Osteoblast (primary cell): ENCODE data around the gene SERPINE3. TPM values are rescaled to one million over a fixed set of nuclear protein-coding genes. Genes with fewer than 3 reads are reported as not detected.

Experiments used
- DNase-seq: peaks from one replicate; pipeline ENCODE4 v3.0.0; 2011; ENCODE audit warnings: low spot score, mixed read lengths; ENCODE audit not compliant: insufficient read length; ENCODE audit errors: missing footprints
- H2AFZ ChIP-seq: 2 replicates; pipeline ENCODE4 v1.6.0; 2011; ENCODE audit warnings: mild to moderate bottlenecking, low read length
- H3K27ac ChIP-seq: 2 replicates; pipeline ENCODE4 v1.5.1; 2011; ENCODE audit warnings: mild to moderate bottlenecking, low read depth, low read length, moderate library complexity
- H3K27me3 ChIP-seq: 2 replicates; pipeline ENCODE4 v1.6.0; 2012; ENCODE audit warnings: mild to moderate bottlenecking, control low read depth, inconsistent platforms, low read length, moderate library complexity; ENCODE audit not compliant: insufficient read depth
- H3K36me3 ChIP-seq: 2 replicates; pipeline ENCODE4 v1.5.1; 2011; ENCODE audit warnings: mild to moderate bottlenecking, low read length, control low read depth, moderate library complexity; ENCODE audit not compliant: insufficient read depth
- H3K4me1 ChIP-seq: 2 replicates; pipeline ENCODE4 v1.5.1; 2011; ENCODE audit warnings: mild to moderate bottlenecking, low read length, control low read depth, moderate library complexity; ENCODE audit not compliant: insufficient read depth
- H3K4me2 ChIP-seq: 2 replicates; pipeline ENCODE4 v1.6.0; 2011; ENCODE audit warnings: mild to moderate bottlenecking, low read length; ENCODE audit not compliant: insufficient read depth
- H3K4me3 ChIP-seq: fragments of 200-600 bp; sonication (generic); 3 replicates; pipeline ENCODE4 v1.5.1; 2012; ENCODE audit warnings: mild to moderate bottlenecking, low read length, inconsistent platforms; ENCODE audit not compliant: insufficient read depth
- H3K79me2 ChIP-seq: 2 replicates; pipeline ENCODE4 v1.6.0; 2012; ENCODE audit warnings: mild to moderate bottlenecking, low read length, control low read depth, inconsistent platforms; ENCODE audit not compliant: insufficient read depth
- H3K9me3 ChIP-seq: 2 replicates; pipeline ENCODE4 v1.5.1; 2011; ENCODE audit warnings: low read depth, low read length, control low read depth
- H4K20me1 ChIP-seq: 2 replicates; pipeline ENCODE4 v1.6.0; 2012; ENCODE audit warnings: mild to moderate bottlenecking, low read length, control low read depth; ENCODE audit not compliant: insufficient read depth
- CTCF ChIP-seq: IDR thresholded peaks from 2 replicates; pipeline ENCODE4 v1.5.1; 2011; ENCODE audit warnings: mild to moderate bottlenecking, low read depth, low read length, moderate library complexity; ENCODE audit errors: extremely low read depth
- total RNA-seq: library from RNA; depleted of rRNA; stranded (reverse); fragments of >200 nt; gene quantifications from 2 replicates; pipeline ENCODE4 v1.2.3, GENCODE V29; 2012

Gene SERPINE3
- total RNA-seq, 1 donor: not detected

DNA sequence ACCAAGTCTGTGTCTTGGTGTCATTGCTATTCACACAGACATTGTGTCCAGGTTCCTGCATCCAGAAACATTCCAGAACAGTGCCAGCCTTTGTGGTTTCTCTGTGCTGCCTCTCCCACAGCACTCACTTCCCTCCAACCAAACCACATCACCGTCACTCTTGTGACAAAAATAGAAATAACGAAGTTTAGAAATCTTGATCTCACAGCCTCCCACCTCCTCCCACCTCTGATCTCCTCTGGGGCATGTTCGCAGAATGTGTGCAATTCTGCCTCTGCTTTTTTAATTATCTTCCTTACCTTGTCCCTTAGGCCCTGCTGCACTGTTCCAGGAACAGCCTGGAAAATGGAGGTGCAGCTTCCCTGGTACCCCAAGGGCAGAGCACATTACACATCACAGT, 8.7 kb upstream of the SERPINE3 start:
- Histone ChIP-seq H3K79me2 (no peaks in the 10 kb centered on the region), H3K4me3 (no peak overlapping the region), H3K27ac (peak overlapping the region; percentile 71), H3K4me1 (peaks cover 20% of the 10 kb centered on the region), H3K27me3 (no peaks in the 10 kb centered on the region), H3K9me3 (no peaks in the 10 kb centered on the region), H3K4me2 (peak overlapping the region; percentile 41), H4K20me1 (no peaks in the 10 kb centered on the region), H3K36me3 (no peaks in the 10 kb centered on the region), H2AFZ (no peak overlapping the region)
- TF ChIP-seq CTCF: no peak
- DNase-seq: peak; percentile 76

DNA sequence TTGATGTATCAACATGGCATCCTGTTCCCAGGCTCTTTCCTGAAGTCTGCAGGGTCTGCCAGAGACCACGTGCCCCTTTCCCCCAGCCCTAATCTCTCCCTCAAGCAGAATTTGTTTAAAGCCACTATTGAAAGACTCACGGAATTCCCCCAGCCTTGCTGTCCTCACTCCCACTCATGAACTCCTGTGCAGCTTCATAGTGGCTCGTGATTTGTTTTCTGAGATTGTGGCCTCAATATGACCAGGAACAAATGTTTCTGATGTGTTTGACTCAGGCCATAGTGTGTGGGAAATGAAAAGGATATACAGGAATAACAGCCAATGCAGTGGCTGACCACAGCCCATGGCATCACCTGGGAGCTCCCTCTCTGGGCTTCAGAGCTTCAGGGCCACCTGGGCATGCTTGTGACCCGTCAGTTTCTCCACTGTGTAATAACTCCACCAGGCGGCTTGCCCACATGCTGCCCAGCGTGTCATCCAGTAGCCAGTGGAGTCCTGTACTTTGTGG, 8.1 kb upstream of the SERPINE3 start:
- peaks cover 20% of the 10 kb centered on the region for H3K4me1 ChIP-seq
- H3K27me3 ChIP-seq: no peaks in the 10 kb centered on the region
- no peak overlapping the region for H2AFZ ChIP-seq
- peak overlapping the region; percentile 71 for H3K27ac ChIP-seq
- H3K4me3 ChIP-seq: no peak overlapping the region
- no peak for DNase-seq
- no peaks in the 10 kb centered on the region for H4K20me1 ChIP-seq
- H3K9me3 ChIP-seq: no peaks in the 10 kb centered on the region
- H3K36me3 ChIP-seq: no peaks in the 10 kb centered on the region
- no peak for TF ChIP-seq CTCF
- H3K4me2 ChIP-seq: no peak overlapping the region
- H3K79me2 ChIP-seq: no peaks in the 10 kb centered on the region

DNA sequence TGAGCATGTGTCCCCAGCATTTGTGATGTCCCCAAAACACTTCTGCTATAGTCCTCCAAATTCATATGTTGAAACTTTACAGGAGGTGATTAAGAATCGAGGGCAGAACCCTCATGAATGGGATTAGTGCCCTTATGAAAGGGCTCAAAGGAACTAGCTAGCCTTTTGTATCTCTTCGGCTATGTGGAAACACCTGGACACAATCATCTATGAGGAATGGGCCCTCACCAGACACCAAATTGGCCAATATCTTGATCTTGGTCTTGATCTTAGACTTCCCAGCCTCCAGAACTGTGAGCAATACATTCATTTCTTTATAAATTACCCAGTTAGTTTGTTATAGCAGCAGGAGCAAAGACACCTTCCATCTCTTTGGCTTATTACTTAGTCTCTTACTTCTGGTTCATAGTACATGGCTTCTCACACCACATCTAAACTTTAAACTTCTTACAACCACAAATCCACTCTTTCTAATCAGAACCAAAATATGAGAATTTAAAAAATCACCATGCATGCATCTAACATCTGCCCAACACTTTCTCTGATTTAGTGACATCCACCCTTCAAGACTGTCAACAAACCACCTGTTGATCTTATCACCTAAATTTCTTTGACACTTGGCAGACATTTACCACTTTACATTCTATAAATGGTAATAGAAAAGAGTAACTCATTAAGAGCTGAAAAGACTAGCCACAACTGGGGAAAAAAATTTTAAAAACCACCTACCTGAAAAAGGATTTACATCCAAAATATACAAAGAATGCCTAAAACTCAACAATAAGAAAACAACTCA, 6.7 kb upstream of the SERPINE3 start:
- H4K20me1 ChIP-seq: no peaks in the 10 kb centered on the region
- no peaks in the 10 kb centered on the region for H3K9me3 ChIP-seq
- H3K4me1 ChIP-seq: peaks cover 20% of the 10 kb centered on the region
- H2AFZ ChIP-seq: no peak overlapping the region
- no peak for DNase-seq
- no peak overlapping the region for H3K27ac ChIP-seq
- no peak overlapping the region for H3K4me2 ChIP-seq
- no peak overlapping the region for H3K4me3 ChIP-seq
- H3K27me3 ChIP-seq: no peaks in the 10 kb centered on the region
- H3K79me2 ChIP-seq: no peaks in the 10 kb centered on the region
- no peaks in the 10 kb centered on the region for H3K36me3 ChIP-seq
- no peak for TF ChIP-seq CTCF

DNA sequence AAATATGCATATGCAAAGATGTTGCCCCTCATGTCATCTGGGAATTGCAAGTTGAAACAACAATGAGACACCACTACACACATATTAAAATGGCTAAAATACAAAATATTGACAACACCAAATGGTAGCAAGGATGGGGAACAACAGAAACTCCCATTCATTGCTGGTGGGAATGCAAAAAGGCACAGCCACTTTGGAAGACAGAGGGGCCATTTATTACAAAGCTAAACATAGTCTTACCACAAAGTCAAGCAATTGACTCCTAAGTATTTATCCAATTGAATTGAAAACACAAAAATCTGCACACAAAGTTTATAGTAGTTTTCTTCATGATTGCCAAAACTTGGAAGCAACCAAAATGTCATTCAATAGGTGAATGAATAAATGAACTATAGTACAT, 6.1 kb upstream of the SERPINE3 start:
- Histone ChIP-seq H3K4me1 (peaks cover 20% of the 10 kb centered on the region), H3K9me3 (no peaks in the 10 kb centered on the region), H2AFZ (no peak overlapping the region), H3K27ac (no peak overlapping the region), H3K4me3 (no peak overlapping the region), H3K27me3 (no peaks in the 10 kb centered on the region), H3K4me2 (no peak overlapping the region), H4K20me1 (no peaks in the 10 kb centered on the region), H3K36me3 (no peaks in the 10 kb centered on the region), H3K79me2 (no peaks in the 10 kb centered on the region)
- DNase-seq: no peak
- TF ChIP-seq CTCF: no peak
